ACC112 (cell line): ENCODE measurements around the gene LAMA4.

Source experiments
- H2AFZ ChIP-seq: fragments of 200-600 bp; sonication (generic); one replicate; pipeline ENCODE4 v1.6.0; 2017; ENCODE audit warnings: antibody characterized with exemption, low read length; ENCODE audit not compliant: unreplicated experiment
- H3K27ac ChIP-seq: fragments of 200-600 bp; sonication (generic); 2 replicates; pipeline ENCODE4 v1.5.1; 2014; ENCODE audit warnings: low read depth, mild to moderate bottlenecking, antibody characterized with exemption, low read length, moderate library complexity
- H3K27me3 ChIP-seq: fragments of 200-600 bp; sonication (generic); 2 replicates; pipeline ENCODE4 v1.6.1; 2014; ENCODE audit warnings: mild to moderate bottlenecking, antibody characterized with exemption, low read length, moderate library complexity, mixed read lengths; ENCODE audit not compliant: insufficient read depth
- H3K36me3 ChIP-seq: fragments of 200-600 bp; sonication (generic); 2 replicates; pipeline ENCODE4 v1.6.1; 2016; ENCODE audit warnings: mild to moderate bottlenecking, antibody characterized with exemption, low read length, moderate library complexity, mixed read lengths; ENCODE audit not compliant: insufficient read depth
- H3K4me1 ChIP-seq: fragments of 200-600 bp; sonication (generic); one replicate; pipeline ENCODE4 v1.6.1; 2016; ENCODE audit warnings: low read length, mixed read lengths; ENCODE audit not compliant: insufficient read depth, unreplicated experiment, control insufficient read depth
- H3K4me3 ChIP-seq: fragments of 200-600 bp; sonication (generic); 2 replicates; pipeline ENCODE4 v1.5.1; 2014; ENCODE audit warnings: mild to moderate bottlenecking, low read depth, low read length
- H3K79me2 ChIP-seq: fragments of 200-600 bp; sonication (generic); one replicate; pipeline ENCODE4 v1.6.0; 2016; ENCODE audit warnings: low read length; ENCODE audit not compliant: control insufficient read depth, unreplicated experiment, insufficient read depth

The LAMA4 gene

DNA sequence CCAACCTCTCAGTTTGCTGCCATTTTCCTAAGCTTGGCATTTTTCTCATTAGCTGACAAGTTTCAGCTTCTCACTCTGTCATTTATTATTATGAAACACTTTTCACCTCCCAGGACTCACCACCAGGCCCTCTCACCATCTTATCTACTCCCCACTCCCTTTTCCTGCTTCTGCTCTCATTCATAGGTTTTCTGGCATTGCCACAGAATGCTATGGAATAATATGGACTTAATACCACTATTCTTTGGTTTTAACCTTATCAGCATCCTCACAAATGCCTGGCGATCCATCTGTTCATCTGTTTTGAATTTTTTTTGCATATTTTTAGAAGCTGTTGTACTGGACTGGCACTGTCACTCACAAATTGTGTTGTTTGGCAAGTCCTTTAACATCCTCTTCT lies 16.4 kb upstream of the LAMA4 start:
- Histone ChIP-seq H3K4me1 (peaks cover 8% of the 10 kb centered on the region), H3K79me2 (no peaks in the 10 kb centered on the region), H3K27ac (no peak overlapping the region), H2AFZ (no peak overlapping the region), H3K36me3 (no peaks in the 10 kb centered on the region), H3K4me3 (no peak overlapping the region), H3K27me3 (no peaks in the 10 kb centered on the region)

DNA sequence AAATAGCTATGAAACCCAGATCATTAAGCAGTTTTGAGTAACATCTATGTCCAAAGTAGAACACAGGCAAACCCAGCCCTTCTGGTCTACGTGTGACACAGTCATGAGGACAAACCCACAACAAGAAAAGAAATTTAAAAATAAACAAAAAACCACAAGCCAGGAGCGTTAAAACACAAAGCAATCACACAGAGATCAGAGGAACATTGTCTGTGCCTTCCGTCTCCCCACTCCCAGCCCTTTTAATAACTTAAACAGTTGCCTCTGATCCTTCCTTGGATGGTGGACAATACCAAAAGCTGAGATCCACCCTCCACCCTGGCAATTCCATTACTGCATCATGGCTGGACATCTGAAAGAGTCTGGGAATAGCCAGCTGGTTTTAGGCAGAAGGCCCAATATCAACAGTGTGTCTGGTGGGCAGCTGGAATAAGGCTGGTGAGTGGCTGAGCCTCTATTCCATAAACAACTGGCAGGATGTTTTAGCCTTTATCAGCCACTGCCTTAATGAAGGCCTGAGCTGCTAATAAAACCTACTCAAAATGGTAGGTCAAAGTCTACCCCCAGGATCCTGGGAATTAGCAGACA lies 15.7 kb upstream of the LAMA4 start:
- Histone ChIP-seq H3K27me3 (no peaks in the 10 kb centered on the region), H3K4me1 (peaks cover 8% of the 10 kb centered on the region), H3K79me2 (no peaks in the 10 kb centered on the region), H3K4me3 (no peak overlapping the region), H3K27ac (no peak overlapping the region), H3K36me3 (no peaks in the 10 kb centered on the region), H2AFZ (no peak overlapping the region)

DNA sequence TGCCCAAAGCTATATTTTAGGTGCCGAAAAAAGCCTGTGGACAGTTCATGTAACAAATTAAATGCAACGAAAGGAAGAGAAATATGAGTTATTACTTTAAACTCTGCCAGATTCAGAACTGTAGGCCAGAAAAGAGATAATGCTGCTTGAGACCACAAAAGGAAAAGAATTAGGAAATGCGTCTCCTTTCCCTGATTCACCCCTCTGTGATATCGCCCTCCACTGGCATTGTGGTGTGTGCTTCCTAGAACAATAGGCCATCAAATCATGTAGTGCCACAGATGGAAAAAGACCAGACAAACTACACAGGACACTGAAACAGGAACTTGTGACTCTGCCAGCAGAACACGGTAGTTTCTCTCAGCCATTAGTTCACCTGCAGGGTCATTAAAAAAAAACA lies 14.7 kb upstream of the LAMA4 start:
- H3K36me3 ChIP-seq: no peaks in the 10 kb centered on the region
- no peaks in the 10 kb centered on the region for H3K27me3 ChIP-seq
- peak overlapping the region; percentile 79 for H2AFZ ChIP-seq
- H3K27ac ChIP-seq: peak overlapping the region; percentile 22; the same call in 1 of the 2 replicates
- H3K79me2 ChIP-seq: no peaks in the 10 kb centered on the region
- peaks cover 8% of the 10 kb centered on the region for H3K4me1 ChIP-seq
- peak overlapping the region; percentile 34; the same call in 1 of the 2 replicates for H3K4me3 ChIP-seq

GRCh38 chr6:112268654-112269053 lies 14.3 kb upstream of the LAMA4 start:
- H3K79me2 ChIP-seq: no peaks in the 10 kb centered on the region
- no peaks in the 10 kb centered on the region for H3K27me3 ChIP-seq
- H3K36me3 ChIP-seq: no peaks in the 10 kb centered on the region
- H3K4me3 ChIP-seq: peak overlapping the region; percentile 34; the same call in 1 of the 2 replicates
- H3K27ac ChIP-seq: peak overlapping the region; percentile 22; the same call in 1 of the 2 replicates
- H3K4me1 ChIP-seq: peaks cover 8% of the 10 kb centered on the region
- H2AFZ ChIP-seq: peak overlapping the region; percentile 79

DNA sequence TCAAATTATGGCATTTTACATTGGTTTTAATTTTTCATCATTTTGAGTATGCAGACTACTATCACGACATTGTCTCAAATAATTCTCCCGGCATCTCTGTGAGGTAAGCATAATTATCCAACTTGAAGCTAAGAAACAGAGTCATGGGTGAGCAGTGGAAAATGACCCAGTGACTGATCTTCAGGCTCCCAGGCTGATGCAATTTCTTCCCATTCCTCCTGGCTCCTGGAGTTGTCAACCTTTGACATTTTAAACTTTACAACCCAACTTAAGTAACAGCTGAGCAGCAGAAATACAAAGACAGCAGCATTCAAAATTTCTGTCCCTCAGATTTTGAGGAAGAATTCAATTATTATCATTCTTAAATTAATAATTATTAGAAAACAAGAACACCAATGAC lies 13.7 kb upstream of the LAMA4 start:
- Histone ChIP-seq H3K4me1 (peaks cover 8% of the 10 kb centered on the region), H3K36me3 (no peaks in the 10 kb centered on the region), H3K27ac (no peak overlapping the region), H3K4me3 (no peak overlapping the region), H3K27me3 (no peaks in the 10 kb centered on the region), H3K79me2 (no peaks in the 10 kb centered on the region), H2AFZ (no peak overlapping the region)

- no peak overlapping the region for H2AFZ ChIP-seq
- H3K4me3 ChIP-seq: no peak overlapping the region
- H3K27ac ChIP-seq: no peak overlapping the region
- H3K4me1 ChIP-seq: peaks cover 8% of the 10 kb centered on the region
- no peaks in the 10 kb centered on the region for H3K79me2 ChIP-seq
- no peaks in the 10 kb centered on the region for H3K27me3 ChIP-seq
- H3K36me3 ChIP-seq: no peaks in the 10 kb centered on the region
Measured at GRCh38 chr6:112266331-112266730, 12.0 kb upstream of the LAMA4 start.

DNA sequence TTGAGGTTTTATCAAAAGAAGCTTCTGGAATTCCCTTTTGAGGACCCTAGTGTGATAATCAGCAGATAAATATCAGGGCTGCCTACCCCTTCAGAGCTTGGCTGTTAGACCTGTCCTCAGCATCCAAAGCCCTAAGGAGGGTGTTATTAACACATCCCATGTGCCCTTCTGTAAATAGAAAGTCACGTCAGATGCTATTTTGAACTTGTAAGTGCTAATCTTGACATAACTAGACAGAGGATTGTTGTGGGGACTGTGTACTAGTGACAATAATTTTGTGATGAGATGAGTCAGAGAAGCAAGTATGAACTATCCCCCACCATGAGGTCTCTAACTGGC lies 4.9 kb upstream of the LAMA4 start:
- Histone ChIP-seq H3K27ac (no peak overlapping the region), H3K79me2 (peaks cover 9% of the 10 kb centered on the region), H2AFZ (no peak overlapping the region), H3K4me3 (no peak overlapping the region), H3K27me3 (no peaks in the 10 kb centered on the region), H3K36me3 (no peaks in the 10 kb centered on the region), H3K4me1 (peaks cover 8% of the 10 kb centered on the region)

- Histone ChIP-seq H3K27me3 (no peaks in the 10 kb centered on the region), H3K36me3 (no peaks in the 10 kb centered on the region), H3K79me2 (peaks cover 14% of the 10 kb centered on the region), H3K4me3 (no peak overlapping the region), H3K27ac (no peak overlapping the region), H2AFZ (no peak overlapping the region), H3K4me1 (peaks cover 8% of the 10 kb centered on the region)
Measured at GRCh38 chr6:112258642-112259336, 4.4 kb upstream of the LAMA4 start.

DNA sequence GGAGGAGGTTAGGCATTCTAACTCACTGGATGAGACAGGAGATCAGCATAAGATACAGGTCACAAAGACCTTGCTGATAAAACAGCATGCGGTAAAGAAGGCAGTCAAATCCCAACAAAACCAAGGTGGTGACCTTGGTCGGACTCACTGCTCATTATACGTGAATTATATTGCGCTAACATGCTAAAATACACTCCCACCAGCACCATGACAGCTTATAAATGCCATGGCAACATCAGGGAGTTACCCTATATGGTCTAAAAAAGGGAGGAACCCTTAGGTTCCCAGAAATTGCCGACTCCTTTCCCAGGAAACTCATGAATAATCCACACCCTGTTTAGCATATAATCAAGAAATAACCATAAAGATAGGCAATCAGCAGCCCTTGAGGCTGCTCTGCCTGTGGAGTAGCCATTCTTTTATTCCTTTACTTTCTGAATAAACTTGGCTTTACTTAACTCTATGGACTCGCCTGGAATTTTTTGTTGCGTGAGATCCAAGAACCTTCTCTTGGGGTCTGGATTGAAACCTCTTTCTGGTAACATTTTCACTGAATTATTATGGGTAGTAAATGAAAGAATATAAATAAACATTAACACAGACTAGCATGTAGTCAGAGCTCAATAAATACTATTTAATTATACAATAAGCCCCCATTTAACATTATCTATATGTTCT lies 3.0 kb upstream of the LAMA4 start:
- H3K27me3 ChIP-seq: no peaks in the 10 kb centered on the region
- H3K4me3 ChIP-seq: no peak overlapping the region
- no peaks in the 10 kb centered on the region for H3K36me3 ChIP-seq
- H2AFZ ChIP-seq: no peak overlapping the region
- no peak overlapping the region for H3K27ac ChIP-seq
- peaks cover 29% of the 10 kb centered on the region for H3K79me2 ChIP-seq
- H3K4me1 ChIP-seq: peaks cover 8% of the 10 kb centered on the region

- Histone ChIP-seq H3K4me3 (peak overlapping the region; percentile 89), H3K27ac (peak overlapping the region; percentile 90), H3K4me1 (peaks cover 23% of the 10 kb centered on the region), H3K79me2 (peaks cover 52% of the 10 kb centered on the region), H3K27me3 (no peaks in the 10 kb centered on the region), H2AFZ (peak overlapping the region; percentile 19), H3K36me3 (peaks cover 16% of the 10 kb centered on the region)
Measured at GRCh38 chr6:112254921-112255320, 554 bp upstream of the LAMA4 start.

GRCh38 chr6:112253498-112253840 lies 898 bp downstream of the LAMA4 start:
- H3K4me3 ChIP-seq: peak overlapping the region; percentile 89
- no peaks in the 10 kb centered on the region for H3K27me3 ChIP-seq
- H3K36me3 ChIP-seq: peaks cover 19% of the 10 kb centered on the region
- peaks cover 66% of the 10 kb centered on the region for H3K79me2 ChIP-seq
- H3K27ac ChIP-seq: peak overlapping the region; percentile 90
- peaks cover 32% of the 10 kb centered on the region for H3K4me1 ChIP-seq
- peak overlapping the region; percentile 20 for H2AFZ ChIP-seq
